ENCODE results near the gene ZNF766. TPM values are rescaled to one million over a fixed set of nuclear protein-coding genes. Genes with fewer than 3 reads are reported as not detected.

ZNF766 gene
- total and polyA plus RNA-seq, 9 of the 15 experiments (the other 6 are each of a cell fraction or from before 2014, with no cell fraction given): 6.7 to 23.0 (median 11.2) TPM

- TF ChIP-seq MTF1 (CRISPR knock-in tag; IDR thresholded peaks at IDR 0.05; ENCODE audit: borderline replicate concordance): no peak
- TF ChIP-seq AFF4 (CRISPR knock-in tag; IDR thresholded peaks at IDR 0.05): peak; percentile 75; the same call in 1 of the 2 replicates
- TF ChIP-seq CHD1 (IDR thresholded peaks at IDR 0.05; ENCODE audit: low read length): peak; percentile 37
- TF ChIP-seq NR2C2 (CRISPR knock-in tag; IDR thresholded peaks at IDR 0.05): no peak
- TF ChIP-seq NR2C2 (tag; IDR thresholded peaks at IDR 0.05): peak; percentile 92
- TF ChIP-seq, protein P1, sequence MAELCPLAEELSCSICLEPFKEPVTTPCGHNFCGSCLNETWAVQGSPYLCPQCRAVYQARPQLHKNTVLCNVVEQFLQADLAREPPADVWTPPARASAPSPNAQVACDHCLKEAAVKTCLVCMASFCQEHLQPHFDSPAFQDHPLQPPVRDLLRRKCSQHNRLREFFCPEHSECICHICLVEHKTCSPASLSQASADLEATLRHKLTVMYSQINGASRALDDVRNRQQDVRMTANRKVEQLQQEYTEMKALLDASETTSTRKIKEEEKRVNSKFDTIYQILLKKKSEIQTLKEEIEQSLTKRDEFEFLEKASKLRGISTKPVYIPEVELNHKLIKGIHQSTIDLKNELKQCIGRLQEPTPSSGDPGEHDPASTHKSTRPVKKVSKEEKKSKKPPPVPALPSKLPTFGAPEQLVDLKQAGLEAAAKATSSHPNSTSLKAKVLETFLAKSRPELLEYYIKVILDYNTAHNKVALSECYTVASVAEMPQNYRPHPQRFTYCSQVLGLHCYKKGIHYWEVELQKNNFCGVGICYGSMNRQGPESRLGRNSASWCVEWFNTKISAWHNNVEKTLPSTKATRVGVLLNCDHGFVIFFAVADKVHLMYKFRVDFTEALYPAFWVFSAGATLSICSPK (IDR thresholded peaks at IDR 0.05; ENCODE audit: borderline replicate concordance): no peak
- no peak for TF ChIP-seq ZNF311 (CRISPR knock-in tag; IDR thresholded peaks at IDR 0.05)
- TF ChIP-seq ZNF551 (CRISPR knock-in tag; IDR thresholded peaks at IDR 0.05): no peak
- TF ChIP-seq ZBTB26 (CRISPR knock-in tag; IDR thresholded peaks at IDR 0.05): 0 out of 2 replicates have a peak, but pooled peaks have one; percentile 40
- TF ChIP-seq, protein P2, sequence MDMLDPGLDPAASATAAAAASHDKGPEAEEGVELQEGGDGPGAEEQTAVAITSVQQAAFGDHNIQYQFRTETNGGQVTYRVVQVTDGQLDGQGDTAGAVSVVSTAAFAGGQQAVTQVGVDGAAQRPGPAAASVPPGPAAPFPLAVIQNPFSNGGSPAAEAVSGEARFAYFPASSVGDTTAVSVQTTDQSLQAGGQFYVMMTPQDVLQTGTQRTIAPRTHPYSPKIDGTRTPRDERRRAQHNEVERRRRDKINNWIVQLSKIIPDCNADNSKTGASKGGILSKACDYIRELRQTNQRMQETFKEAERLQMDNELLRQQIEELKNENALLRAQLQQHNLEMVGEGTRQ (CRISPR knock-in tag; IDR thresholded peaks at IDR 0.05): no peak
- TF ChIP-seq TAF7 (tag; IDR thresholded peaks at IDR 0.05): peak; percentile 65; the same call in 1 of the 2 replicates
- no peak for TF ChIP-seq ZBTB2 (IDR thresholded peaks at IDR 0.05)
- TF ChIP-seq GATA2 (CRISPR knock-in tag; IDR thresholded peaks at IDR 0.05): no peak
- TF ChIP-seq SMARCB1 (IDR thresholded peaks at IDR 0.05; ENCODE audit: insufficient read length, low read depth): no peak
- TF ChIP-seq ZBTB33 (CRISPR knock-in tag; IDR thresholded peaks at IDR 0.05): no peak
These were observed at the start of gene ZNF766 (continued) for GRCh38 chr19:52269338-52270261.
